ENCODE data around the gene CCDC170.

The CCDC170 gene

GRCh38 chr6:151661928-151662327 lies 168.1 kb downstream of the CCDC170 start:
- H2AFZ ChIP-seq (ENCODE audit: low read length) = no peak overlapping the region
- H4K20me1 ChIP-seq (ENCODE audit: insufficient read depth, low read length) = no peaks in the 10 kb centered on the region
- no peak overlapping the region for H3K4me3 ChIP-seq (ENCODE audit: low read depth, low read length, poor library complexity, severe bottlenecking)
- H3K9me3 ChIP-seq (ENCODE audit: low read length) = no peaks in the 10 kb centered on the region
- H3K4me1 ChIP-seq (ENCODE audit: insufficient read depth, low read length, severe bottlenecking) = no peaks in the 10 kb centered on the region
- no peaks in the 10 kb centered on the region for H3K27me3 ChIP-seq (ENCODE audit: insufficient read depth, low read length)
- TF ChIP-seq CTCF (IDR thresholded peaks at IDR 0.05; ENCODE audit: low read length) (peak; percentile 40), EZH2 (IDR thresholded peaks at IDR 0.05; ENCODE audit: borderline replicate concordance, low read length) (no peak)
- H3K79me2 ChIP-seq (ENCODE audit: insufficient read depth, low read length) = no peaks in the 10 kb centered on the region
- no peak overlapping the region for H3K27ac ChIP-seq (ENCODE audit: low read depth, low read length, poor library complexity, severe bottlenecking)
- H3K4me2 ChIP-seq (ENCODE audit: low read length) = no peak overlapping the region
- H3K9me2 ChIP-seq (ENCODE audit: low read depth, low read length) = no peaks in the 10 kb centered on the region
- no peaks in the 10 kb centered on the region for H3F3A ChIP-seq (ENCODE audit: insufficient read depth, low read length)
- H3K36me3 ChIP-seq (ENCODE audit: insufficient read depth, low read length) = no peaks in the 10 kb centered on the region
- H3K9ac ChIP-seq (ENCODE audit: low read length) = no peak overlapping the region

- Histone ChIP-seq H3K79me2 (ENCODE audit: insufficient read depth, low read length) (no peaks in the 10 kb centered on the region), H3K9ac (ENCODE audit: low read length) (no peak overlapping the region), H3K27ac (ENCODE audit: low read depth, low read length, poor library complexity, severe bottlenecking) (no peak overlapping the region), H3K4me1 (ENCODE audit: insufficient read depth, low read length, severe bottlenecking) (no peaks in the 10 kb centered on the region), H3K9me3 (ENCODE audit: low read length) (no peaks in the 10 kb centered on the region), H2AFZ (ENCODE audit: low read length) (no peak overlapping the region), H3K9me2 (ENCODE audit: low read depth, low read length) (no peaks in the 10 kb centered on the region), H3K4me3 (ENCODE audit: low read depth, low read length, poor library complexity, severe bottlenecking) (no peak overlapping the region), H4K20me1 (ENCODE audit: insufficient read depth, low read length) (no peaks in the 10 kb centered on the region), H3K27me3 (ENCODE audit: insufficient read depth, low read length) (no peaks in the 10 kb centered on the region), H3F3A (ENCODE audit: insufficient read depth, low read length) (no peaks in the 10 kb centered on the region), H3K36me3 (ENCODE audit: insufficient read depth, low read length) (no peaks in the 10 kb centered on the region), H3K4me2 (ENCODE audit: low read length) (no peak overlapping the region)
- no peak for TF ChIP-seq CTCF (IDR thresholded peaks at IDR 0.05; ENCODE audit: low read length)
- no peak for TF ChIP-seq EZH2 (IDR thresholded peaks at IDR 0.05; ENCODE audit: borderline replicate concordance, low read length)
These were observed 169.7 kb downstream of the CCDC170 start for GRCh38 chr6:151663559-151663958.

- Histone ChIP-seq H3K79me2 (ENCODE audit: insufficient read depth, low read length) (no peaks in the 10 kb centered on the region), H4K20me1 (ENCODE audit: insufficient read depth, low read length) (no peaks in the 10 kb centered on the region), H3F3A (ENCODE audit: insufficient read depth, low read length) (no peaks in the 10 kb centered on the region), H3K9ac (ENCODE audit: low read length) (no peak overlapping the region), H2AFZ (ENCODE audit: low read length) (no peak overlapping the region), H3K4me3 (ENCODE audit: low read depth, low read length, poor library complexity, severe bottlenecking) (no peak overlapping the region), H3K27me3 (ENCODE audit: insufficient read depth, low read length) (no peaks in the 10 kb centered on the region), H3K27ac (ENCODE audit: low read depth, low read length, poor library complexity, severe bottlenecking) (no peak overlapping the region), H3K9me2 (ENCODE audit: low read depth, low read length) (no peaks in the 10 kb centered on the region), H3K4me1 (ENCODE audit: insufficient read depth, low read length, severe bottlenecking) (no peaks in the 10 kb centered on the region), H3K36me3 (ENCODE audit: insufficient read depth, low read length) (no peaks in the 10 kb centered on the region), H3K4me2 (ENCODE audit: low read length) (no peak overlapping the region), H3K9me3 (ENCODE audit: low read length) (no peaks in the 10 kb centered on the region)
- no peak for TF ChIP-seq CTCF (IDR thresholded peaks at IDR 0.05; ENCODE audit: low read length)
These were observed 170.6 kb downstream of the CCDC170 start for GRCh38 chr6:151664390-151664789.
